Measurements from ENCODE around the gene RDH13. TPM values are rescaled to one million over a fixed set of nuclear protein-coding genes. Genes with fewer than 3 reads are reported as not detected.

The RDH13 gene
- total RNA-seq, 1 donor from 2014 or later, result 10.9 TPM

DNA sequence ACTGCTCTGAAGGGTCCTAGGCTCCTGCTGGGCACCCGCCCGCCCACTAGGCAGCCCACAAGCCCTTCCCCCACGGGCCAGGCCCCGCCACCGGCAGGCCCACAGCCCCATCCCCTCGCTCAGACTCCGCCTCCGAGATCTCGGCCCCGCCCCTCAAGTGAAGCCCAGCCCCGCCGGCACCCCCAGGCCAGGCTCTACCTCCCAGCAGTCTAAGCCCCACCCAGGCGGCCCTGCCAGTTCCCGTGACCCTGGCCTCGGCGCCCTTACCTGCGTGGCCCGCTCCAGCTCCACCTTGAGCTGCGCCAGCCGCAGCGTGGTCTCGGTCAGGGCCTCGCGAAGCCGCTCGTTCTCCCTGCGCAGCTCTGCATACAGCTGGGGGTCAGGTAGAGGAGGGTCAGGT lies 29.0 kb upstream of the RDH13 start:
- DNase-seq (ENCODE audit: low read depth in 2 of 2), result no peak

DNA sequence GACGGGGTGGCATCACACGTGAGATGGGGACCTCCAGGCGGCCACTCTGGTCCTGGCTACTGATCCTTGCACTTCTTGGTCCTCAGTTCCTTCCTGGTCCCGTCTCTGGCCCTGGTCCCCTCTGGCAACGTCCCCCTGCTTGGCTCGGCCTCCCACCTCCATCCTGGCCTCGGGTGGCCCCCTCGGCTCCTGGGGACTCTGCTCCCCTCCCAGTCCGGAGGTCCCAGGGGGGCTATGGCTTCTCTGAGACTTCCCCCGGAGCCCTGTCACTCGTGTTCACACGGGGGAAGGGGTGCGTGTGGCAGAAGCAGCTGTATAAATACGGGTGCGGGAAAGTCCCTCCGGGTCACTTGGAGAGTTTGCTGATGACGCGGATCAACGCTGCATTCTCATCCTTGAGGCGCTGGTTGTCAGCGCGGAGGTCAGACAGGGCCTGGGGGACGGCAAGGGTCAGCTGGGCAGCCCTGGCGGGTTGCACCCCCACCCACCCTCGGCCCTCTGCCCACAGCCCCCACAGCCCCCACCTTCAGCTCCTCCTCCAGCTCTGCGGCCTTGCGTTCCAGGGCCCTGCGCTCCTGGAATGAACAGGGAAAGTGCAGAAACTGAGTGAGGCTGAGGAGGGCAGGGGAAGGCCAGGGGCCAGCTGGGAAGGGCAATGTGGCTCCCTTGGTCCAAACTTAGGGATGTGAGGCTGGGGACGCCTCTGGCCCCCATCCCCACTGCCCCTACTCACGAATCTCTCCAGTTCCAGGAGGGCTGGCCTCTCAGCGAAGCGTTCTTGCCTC lies 28.4 kb upstream of the RDH13 start:
- DNase-seq (ENCODE audit: low read depth in 2 of 2), result no peak

DNA sequence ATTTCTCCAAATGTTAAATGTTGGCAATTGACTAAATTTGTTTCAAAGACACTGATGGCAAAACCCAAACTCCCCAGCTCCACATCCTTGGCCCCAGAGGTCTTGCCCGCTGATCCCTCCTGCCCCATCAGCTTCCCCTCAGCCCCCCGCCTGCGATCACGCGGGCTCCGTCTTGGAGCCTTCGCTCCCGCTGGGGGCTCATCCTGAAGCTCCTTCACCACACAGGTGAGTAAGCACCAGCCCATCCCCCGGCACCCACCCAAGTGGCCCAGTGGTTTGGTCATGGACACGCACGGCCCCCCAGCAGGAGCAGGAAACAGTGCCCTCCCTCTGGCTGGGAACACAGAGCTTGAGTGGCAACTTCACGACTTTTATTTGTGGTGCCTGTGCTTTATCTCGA lies 27.6 kb upstream of the RDH13 start:
- no peak for DNase-seq (ENCODE audit: low read depth in 2 of 2)

DNA sequence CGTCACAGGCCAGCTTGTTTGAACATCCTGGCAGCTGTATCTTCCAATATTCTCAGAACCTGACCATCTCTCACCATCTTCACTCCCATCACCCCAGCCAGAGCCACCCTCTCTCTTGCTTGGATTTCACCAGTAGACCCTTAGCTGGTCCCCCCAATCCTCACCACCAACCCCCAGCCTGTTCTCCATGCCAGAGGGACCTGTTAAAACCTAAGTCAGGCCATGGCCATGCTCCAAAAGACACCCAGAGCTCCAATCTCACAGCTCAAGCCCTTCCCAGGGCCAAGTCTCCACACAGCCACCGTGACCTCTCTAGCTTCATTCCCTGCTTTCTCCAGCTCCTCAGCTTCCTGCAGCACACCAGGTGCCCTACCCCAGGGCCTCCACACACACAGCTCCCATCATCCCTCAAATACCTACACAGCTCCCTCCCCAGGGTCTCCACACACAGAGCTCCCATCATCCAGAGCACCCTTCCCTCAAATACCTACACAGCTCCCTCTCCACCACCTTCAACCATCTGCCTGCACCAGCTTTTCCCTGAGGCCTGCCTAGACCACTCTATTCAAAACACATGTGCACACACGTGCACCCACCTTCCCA lies 26.5 kb upstream of the RDH13 start:
- DNase-seq (ENCODE audit: low read depth in 2 of 2), result no peak

DNA sequence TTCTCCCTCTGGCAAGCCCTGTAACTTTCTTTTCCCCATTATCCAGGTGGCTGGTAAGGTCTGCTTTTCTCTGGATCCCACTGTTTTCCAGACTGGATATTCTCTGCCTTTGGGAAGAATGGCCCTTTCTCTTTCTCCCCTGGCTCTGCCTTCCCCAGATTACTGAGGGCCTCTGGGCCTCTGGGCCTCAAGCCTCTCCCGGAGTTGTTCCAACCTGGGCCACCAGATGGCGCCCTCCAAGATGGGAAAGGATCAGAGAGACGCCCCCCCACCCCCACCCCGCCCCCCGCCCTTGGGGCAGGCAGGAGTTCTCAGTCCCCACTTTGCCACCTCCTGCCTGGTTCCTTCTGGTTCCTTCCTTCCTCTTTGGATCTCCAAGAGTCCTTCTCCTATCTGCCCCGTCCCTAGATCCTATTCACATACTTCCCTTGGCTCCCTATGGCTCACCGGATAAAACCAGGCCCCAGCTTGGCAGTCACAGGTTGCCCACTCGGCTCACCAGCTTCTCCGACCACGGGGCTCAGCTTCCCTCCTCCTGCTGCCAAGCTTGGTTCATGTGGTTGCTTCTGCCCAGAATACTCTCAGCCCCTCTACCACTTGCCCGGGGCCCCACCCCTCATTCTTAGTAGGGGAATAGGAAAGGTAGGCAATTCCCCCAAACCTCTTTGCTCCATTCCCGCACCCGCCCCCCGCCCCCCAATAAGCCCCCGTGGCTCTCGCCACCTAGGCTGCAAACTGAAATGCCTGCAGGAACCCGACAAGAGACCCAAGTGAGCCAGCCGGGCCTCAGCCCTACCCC lies 25.8 kb upstream of the RDH13 start:
- DNase-seq (ENCODE audit: low read depth in 2 of 2), result peak in 1 of 2 donors; percentile 65

DNA sequence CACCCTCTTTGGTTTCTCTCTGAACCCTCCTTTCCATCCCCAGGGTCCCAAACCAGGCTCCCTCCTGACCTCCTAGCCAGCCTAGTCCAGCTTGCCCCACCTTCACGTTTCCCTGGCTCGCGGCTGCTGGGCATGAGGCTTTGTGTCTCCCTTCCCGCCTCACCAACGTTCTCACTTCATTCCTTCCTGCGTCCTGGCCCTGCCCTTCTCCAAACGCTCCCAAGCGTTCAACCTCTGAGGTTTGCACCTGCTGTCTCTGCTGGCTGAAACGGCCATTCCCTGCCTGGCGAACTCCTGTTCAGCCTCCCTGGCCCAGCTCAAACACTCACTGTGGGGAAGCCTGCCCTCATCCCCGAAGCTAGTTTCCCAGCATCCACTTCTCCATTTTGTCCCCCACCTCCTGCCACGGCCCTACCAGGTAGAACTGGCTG lies 25.1 kb upstream of the RDH13 start:
- no peak for DNase-seq (ENCODE audit: low read depth in 2 of 2)

DNA sequence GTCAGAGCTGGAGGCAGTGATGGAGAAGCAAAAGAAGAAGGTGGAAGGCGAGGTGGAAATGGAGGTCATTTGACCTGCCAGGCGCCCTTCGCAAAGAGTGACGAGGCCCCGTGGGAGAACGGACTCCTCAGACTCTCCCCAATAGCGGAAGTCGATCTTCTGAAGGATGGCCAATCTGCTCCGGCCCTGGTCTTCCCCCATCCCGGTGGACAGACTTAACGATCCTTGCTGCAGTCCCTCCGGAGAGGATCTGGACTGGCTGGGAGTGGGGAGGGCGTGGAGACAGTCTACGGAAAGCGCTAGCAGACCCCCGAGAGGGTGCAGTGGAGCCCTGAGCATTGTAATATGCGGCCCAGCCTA lies 24.6 kb upstream of the RDH13 start:
- peak in 1 of 2 donors; percentile 46 for DNase-seq (ENCODE audit: low read depth in 2 of 2)

DNA sequence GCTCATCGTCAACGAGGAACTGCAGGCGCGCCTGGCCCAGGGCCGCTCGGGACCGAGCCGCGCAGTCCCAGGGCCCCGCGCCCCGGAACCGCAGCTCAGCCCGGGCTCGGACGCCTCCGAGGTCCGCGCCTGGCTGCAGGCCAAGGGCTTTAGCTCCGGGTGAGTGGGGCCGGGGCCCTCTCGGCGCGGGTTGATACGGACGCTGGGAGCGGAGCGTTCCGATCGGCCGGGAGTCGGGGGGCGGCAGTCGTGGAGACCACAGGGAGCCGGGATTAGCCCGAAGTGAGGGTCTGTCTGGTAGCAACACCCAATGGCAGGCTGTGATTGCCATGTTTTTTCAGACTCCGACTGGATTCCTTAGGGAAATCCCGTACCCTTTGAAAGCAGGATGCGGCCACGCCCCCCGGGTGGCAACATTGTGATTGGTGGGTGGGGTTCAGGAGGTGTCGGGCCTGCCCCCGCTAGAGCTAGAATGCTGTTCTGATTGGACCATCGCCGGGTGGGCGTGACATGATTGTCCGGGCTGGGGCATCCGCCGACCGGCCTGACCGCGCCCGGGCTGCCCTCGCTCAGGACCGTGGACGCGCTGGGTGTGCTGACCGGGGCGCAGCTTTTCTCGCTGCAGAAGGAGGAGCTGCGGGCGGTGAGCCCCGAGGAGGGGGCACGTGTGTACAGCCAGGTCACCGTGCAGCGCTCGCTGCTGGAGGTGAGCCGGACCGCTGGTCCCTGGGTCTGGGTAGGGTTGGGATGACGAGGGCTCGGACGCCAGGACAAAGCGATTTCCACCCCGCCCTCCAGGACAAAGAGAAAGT lies 24.0 kb upstream of the RDH13 start:
- peak; percentile 86 to 97 for DNase-seq (ENCODE audit: low read depth in 2 of 2)

DNA sequence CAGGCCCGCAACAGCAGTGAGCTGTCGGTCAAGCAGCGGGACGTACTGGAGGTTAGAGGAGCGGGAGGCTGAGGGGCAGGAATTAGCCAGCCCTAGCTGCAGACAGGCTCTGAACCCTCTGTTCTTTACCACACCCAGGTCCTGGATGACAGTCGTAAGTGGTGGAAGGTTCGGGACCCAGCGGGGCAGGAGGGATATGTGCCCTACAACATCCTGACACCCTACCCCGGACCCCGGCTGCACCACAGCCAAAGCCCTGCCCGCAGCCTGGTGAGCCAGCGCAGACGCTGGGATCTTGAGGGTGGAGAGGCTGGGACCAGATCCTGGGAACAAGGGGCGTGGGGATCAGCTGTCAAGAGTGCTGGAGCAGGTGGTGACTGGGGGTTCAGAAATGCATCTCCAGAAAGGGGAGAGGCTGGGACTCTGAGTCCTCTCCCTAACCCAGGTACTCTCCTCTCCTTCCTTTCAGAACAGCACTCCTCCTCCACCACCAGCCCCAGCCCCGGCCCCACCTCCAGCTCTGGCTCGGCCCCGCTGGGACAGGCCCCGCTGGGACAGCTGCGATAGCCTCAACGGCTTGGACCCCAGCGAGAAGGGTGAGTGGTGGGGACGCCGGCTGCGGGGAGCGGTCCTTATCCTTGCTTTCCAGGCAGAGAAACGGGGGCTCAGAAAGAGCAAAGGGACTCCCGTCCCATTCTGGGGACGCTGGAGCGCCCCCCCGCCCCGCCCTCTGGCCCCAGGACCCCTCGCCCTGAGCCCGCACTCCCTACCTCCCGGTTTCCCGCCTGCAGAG lies 23.2 kb upstream of the RDH13 start:
- DNase-seq (ENCODE audit: low read depth in 2 of 2), result no peak

DNA sequence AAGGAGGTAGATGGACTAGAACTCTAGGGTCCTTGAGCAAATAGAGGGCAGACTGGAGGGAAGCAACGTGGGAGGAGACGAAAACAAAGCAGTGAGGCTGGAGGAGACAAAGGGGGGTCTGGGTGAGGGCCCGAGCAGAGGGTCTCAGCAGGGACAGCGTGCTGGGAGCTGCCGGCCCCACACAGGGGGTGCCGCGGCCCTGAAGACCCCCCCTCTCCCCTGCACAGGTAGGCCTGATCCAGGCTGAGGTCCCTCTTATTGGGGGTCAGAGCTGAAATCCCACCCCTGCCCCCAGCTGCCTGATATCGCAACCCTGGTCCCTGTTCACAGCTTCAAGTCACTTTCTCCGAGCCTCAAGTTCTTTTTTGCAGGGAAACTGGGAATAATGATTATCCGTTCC lies 21.5 kb upstream of the RDH13 start:
- DNase-seq (ENCODE audit: low read depth in 2 of 2), result no peak

DNA sequence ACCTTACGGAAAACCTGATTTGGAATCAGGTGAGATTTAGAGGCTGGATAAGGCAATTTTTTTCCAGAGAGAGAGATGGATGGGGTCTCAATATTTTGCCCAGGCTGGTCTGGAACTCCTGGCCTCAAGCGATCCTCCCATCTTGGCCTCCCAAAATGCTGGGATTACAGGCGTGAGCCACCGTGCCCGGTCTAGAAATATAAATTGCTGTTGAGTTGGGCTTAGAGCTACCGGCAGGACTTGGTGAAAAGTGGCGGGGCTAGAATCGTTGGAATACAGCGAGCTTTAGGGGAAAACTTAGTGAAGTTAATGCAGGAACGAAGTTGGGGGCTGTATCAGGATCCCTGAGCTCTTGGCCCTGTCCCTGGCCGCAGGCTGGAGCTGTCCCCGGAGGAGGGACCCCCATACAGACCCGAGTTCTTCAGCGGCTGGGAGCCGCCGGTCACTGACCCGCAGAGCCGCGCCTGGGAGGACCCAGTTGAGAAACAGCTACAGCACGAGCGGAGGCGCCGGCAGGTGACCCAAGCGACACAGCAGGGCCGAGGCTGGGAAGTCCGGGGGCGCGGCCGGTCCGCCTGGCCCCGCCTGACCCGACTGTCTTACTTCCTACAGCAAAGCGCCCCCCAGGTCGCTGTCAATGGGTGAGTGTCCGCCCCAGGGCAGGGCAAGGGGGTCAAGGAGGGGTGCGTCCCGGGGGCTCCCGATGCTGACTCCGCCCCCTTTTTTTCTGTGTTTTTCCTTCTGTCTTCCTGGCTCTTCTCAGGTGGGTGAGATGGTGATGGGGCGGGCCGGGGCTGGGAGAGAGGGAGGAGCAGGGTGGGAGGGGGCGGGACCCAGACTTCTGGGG lies 20.3 kb upstream of the RDH13 start:
- DNase-seq (ENCODE audit: low read depth in 2 of 2), result no peak

DNA sequence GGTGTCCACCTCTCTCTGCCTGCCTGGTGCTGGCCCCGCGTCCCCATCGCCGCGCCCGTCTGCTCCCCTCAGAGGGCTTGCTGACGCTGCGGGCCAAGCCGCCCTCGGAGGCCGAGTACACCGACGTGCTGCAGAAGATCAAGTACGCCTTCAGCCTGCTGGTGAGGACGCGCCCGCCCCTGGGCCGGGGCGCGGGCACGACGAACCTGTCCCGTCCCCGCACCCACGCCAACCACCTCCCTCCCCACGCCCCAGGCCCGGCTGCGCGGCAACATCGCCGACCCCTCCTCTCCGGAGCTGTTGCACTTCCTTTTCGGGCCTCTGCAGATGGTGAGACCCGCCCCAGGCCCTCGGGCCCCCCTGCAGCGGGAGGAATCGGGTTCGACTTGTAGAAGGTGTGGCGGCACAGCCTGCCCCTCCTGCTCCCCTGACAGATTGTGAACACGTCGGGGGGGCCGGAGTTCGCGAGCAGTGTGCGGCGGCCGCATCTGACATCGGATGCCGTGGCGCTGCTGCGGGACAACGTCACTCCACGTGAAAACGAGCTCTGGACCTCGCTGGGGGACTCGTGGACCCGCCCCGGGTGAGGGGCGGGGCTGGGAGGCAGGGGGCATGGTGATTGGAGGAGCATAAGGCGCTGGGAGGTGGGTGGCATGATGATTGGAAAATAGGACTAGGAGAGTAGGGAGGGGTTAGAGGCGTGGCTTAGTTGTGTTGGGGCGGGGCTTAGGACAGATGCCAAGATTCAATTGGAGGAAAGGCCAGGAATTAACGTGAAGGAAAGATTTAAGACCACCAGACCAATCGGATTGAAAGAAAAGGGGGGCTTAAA lies 19.3 kb upstream of the RDH13 start:
- peak; percentile 75 to 85 for DNase-seq (ENCODE audit: low read depth in 2 of 2)

DNA sequence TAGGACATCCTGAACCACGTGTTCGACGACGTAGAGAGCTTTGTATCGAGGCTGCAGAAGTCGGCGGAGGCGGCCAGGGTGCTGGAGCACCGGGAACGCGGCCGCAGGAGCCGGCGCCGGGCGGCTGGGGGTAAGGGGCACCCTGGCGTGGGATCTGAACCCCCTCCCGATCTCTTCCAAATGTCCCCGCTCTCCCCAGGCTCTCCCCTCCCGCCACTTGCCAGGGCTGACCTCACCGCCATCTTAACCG lies 18.7 kb upstream of the RDH13 start:
- no peak for DNase-seq (ENCODE audit: low read depth in 2 of 2)

DNA sequence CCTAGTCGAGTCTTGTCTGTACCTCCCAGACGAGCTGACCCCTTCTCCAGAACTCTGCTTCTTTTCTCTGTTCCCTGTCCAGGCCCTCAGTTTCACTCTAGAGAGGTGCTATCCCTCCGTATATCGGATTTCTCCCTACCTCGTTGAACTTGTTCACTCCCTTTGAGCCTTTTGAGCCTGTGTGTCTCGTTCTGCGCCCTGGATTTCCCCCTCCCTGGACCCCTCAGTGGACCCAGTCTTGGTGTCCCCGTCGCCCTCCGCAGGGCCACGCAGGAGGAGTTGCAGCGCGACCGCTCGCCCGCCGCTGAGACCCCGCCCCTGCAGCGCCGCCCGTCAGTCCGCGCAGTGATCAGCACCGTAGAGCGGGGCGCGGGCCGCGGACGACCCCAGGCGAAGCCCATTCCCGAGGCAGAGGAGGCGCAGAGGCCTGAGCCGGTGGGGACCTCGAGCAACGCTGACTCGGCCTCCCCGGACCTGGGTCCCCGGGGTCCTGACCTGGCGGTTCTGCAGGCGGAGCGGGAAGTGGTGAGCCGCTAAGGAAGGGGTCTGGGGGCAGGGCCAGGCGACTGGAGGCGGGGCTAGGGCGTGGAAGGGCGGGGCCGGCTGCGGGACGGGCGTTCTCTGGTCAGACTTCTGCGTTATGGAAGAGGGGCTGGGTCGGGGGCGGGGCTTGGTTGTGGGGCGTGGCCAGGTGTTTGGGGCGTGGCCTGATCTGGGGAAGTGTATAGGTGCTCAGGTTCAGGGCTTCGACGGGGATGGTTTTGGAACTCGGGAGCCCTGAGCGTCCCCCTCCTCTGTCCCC lies 18.2 kb upstream of the RDH13 start:
- peak in 1 of 2 donors; percentile 87 for DNase-seq (ENCODE audit: low read depth in 2 of 2)

DNA sequence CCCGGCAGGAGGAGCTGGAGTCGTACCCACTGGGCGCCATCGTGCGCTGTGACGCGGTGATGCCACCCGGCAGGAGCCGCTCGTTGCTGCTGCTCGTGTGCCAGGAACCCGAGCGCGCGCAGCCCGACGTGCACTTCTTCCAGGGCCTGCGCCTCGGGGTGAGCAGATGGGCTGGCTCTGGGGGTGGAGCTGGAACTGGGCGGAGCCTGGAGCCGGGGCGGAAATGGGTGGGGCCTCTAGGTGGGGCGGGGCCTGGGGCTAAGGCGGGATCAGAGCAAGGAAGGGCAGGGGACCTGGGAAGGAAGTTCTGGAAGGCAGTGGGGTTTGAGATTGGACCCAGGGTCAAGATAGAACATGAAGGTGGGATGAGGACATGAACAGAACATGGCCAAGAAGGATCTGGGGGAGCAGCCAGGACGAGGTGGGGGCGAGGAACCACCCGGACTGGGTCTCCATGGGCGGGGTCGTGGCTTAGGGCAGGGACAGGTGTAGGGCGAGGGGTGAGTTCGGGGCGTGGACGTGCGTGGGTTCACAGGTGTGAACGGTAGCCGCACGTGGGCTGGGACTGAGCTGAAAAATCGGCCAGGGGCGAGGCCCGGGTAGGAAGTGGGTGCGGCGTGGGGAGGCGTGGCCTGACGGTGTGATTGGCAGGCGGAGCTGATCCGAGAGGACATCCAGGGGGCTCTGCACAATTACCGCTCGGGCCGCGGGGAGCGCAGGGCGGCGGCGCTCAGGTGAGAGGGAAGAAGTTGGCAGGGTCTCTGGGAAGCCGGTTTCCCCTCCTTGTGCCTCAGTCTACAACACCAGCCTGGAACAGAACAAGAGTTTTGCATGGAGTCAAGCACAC lies 17.4 kb upstream of the RDH13 start:
- DNase-seq (ENCODE audit: low read depth in 2 of 2), result peak in 1 of 2 donors; percentile 59

DNA sequence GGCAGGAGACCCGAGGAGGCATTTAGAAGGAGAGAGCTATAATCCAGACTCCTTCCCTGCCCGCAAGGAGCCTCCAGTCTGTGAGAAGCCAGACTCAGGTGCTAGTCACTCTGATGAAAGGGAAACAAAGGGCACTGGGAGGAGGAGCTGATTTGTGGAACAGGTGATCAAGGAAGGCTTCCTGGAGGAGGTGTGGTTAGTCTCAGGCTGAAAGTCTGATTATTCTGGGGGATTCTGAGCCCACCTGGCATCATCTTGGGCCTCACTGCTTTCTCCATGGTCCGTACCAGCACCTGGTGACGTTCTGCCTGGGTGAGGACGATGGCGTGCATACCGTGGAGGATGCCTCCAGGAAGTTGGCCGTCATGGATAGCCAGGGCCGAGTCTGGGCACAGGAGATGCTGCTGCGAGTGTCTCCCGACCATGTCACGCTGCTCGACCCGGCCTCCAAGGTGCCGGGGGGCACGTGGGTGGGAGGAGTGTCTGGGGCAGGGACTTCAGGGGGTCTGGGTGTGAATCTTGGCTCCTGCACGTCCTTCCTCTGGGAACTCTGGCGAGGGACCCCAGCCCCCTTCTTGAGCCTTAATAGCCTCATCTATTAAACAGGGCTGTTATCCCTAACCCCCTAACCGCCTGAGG lies 16.6 kb upstream of the RDH13 start:
- DNase-seq (ENCODE audit: low read depth in 2 of 2), result no peak

DNA sequence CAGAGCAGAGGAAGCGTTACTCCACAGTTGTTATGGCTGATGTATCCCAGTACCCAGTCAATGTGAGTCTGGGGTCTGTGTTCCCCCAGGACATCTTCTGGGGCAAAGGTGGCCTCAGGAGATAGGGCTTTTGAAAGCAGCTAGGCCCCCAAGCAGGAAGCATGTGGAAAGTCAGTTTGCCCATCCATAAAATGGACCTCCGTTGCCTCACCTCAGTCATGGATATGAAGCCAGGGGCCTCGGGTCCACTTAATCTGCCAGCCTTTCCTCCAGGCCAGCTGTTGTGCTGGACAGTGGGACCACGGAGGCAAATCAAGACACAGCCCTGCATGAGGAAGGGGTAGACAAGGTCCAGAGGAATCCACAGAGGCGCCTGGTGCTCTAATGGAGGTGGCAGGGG lies 16.0 kb upstream of the RDH13 start:
- no peak for DNase-seq (ENCODE audit: low read depth in 2 of 2)

Measured in dermis microvascular lymphatic vessel endothelial cell (primary cell).